ENCODE data around the gene CALR.
A peak's percentile ranks its signal among the peaks of the same experiment; 100 is the strongest.

CALR gene

DNA sequence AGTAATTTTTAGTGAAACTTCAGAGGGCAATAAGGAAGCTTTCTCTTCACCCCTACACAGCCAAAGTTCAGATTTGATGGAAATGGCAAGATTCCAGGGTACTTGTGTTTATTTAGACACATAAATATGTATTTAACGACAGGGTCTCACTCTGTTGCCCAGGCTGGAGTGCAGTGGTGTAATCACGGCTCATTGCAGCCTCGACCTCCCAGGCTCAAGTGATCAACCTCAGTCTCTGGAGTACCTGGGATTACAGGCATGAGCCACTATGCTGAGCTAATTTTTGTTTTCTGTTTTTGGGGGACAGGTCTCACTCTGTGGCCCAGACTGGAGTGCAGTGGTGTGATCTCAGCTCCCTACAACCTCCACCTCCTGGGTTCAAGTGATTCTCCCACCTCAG is 17.4 kb upstream of the CALR start:
- TF ChIP-seq, protein P1, sequence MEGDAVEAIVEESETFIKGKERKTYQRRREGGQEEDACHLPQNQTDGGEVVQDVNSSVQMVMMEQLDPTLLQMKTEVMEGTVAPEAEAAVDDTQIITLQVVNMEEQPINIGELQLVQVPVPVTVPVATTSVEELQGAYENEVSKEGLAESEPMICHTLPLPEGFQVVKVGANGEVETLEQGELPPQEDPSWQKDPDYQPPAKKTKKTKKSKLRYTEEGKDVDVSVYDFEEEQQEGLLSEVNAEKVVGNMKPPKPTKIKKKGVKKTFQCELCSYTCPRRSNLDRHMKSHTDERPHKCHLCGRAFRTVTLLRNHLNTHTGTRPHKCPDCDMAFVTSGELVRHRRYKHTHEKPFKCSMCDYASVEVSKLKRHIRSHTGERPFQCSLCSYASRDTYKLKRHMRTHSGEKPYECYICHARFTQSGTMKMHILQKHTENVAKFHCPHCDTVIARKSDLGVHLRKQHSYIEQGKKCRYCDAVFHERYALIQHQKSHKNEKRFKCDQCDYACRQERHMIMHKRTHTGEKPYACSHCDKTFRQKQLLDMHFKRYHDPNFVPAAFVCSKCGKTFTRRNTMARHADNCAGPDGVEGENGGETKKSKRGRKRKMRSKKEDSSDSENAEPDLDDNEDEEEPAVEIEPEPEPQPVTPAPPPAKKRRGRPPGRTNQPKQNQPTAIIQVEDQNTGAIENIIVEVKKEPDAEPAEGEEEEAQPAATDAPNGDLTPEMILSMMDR (IDR thresholded peaks at IDR 0.05; ENCODE audit: extremely low read depth, insufficient read depth, missing control alignments), result no peak
- in situ Hi-C loops (cut with MboI; ENCODE audit: low pct_unique_long_range_greater_than_20kb, low sequenced_read_pairs, unreplicated experiment), result no loop called here

DNA sequence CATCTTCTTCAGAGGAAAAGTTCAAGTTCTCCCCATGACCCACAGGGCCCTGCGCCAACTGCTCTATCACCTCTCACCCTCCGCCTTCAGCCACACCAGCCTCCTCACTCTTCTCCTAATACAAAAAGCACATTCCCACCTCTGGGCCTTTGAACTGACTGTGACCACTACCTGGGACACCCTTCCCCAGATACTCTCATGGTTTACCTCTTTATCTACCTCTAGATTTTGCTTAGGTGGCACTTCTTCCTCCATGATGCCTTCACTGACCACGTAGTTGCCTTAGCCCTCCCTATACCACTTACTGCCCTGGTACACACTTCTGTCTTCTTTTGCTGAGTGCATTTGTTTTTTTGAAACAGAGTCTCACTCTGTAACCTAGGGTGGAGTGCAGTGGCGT is 15.4 kb upstream of the CALR start:
- no peak for DNase-seq (ENCODE audit: low spot score)
- TF ChIP-seq, protein P1 (IDR thresholded peaks at IDR 0.05; ENCODE audit: extremely low read depth, insufficient read depth, missing control alignments), result no peak
- in situ Hi-C loops (cut with MboI; ENCODE audit: low pct_unique_long_range_greater_than_20kb, low sequenced_read_pairs, unreplicated experiment), result no loop called here

More for the DNA sequence above, 17.4 kb upstream of the CALR start:
- no peak for DNase-seq (ENCODE audit: low spot score)

GRCh38 chr19:12924621-12925310 is 13.6 kb upstream of the CALR start:
- in situ Hi-C loops (cut with MboI; ENCODE audit: low pct_unique_long_range_greater_than_20kb, low sequenced_read_pairs, unreplicated experiment), result no loop called here
- TF ChIP-seq, protein P1 (IDR thresholded peaks at IDR 0.05; ENCODE audit: extremely low read depth, insufficient read depth, missing control alignments), result no peak
- DNase-seq (ENCODE audit: low spot score), result no peak

GRCh38 chr19:12930002-12930645 is 8.3 kb upstream of the CALR start:
- in situ Hi-C loops (cut with MboI; ENCODE audit: low pct_unique_long_range_greater_than_20kb, low sequenced_read_pairs, unreplicated experiment), result no loop called here
- TF ChIP-seq, protein P1 (IDR thresholded peaks at IDR 0.05; ENCODE audit: extremely low read depth, insufficient read depth, missing control alignments), result no peak
- DNase-seq (ENCODE audit: low spot score), result no peak

DNA sequence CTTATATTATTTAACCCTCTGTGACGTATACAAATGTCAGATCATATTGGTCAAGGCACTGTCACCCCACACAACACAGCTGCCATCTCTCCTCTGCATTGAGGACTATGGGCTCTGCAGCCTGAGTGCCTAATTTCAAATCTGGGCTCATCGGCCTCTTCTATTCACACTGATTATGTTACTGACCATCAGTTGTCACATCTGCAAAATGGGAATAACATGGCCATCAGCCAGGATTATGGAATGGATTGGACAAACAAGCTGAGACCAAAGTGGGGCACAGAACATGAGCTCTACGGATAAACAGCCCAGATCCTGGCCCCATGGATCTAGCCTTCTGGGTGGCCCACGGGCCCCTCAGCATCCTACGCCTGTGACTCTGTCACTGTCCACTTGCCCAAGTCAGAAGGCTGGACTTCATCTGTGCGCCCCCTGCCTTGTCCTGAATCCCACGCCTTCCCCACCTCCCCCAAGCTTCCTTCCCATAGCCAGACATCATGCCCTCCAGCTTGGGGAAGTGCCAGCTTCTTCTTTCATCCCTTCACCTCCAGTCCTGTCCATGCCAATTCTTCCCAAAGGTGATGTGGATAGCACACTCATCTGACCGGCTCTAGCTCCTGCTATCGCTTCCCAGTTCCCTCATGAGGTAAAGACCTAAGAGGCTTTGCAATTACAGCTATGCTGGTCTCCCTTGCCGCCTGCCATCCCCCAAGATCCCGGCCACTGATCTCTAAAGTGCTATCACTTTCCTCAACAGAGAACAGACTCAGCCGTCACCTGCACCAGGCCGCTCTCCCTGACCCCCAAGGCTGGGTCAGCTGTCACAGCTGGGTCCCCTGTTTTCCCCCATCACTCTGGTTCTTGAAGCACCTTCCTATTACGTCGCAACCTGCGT is 5.8 kb upstream of the CALR start:
- TF ChIP-seq, protein P1 (IDR thresholded peaks at IDR 0.05; ENCODE audit: extremely low read depth, insufficient read depth, missing control alignments), result no peak
- in situ Hi-C loops (cut with MboI; ENCODE audit: low pct_unique_long_range_greater_than_20kb, low sequenced_read_pairs, unreplicated experiment), result no loop called here
- DNase-seq (ENCODE audit: low spot score), result no peak

DNA sequence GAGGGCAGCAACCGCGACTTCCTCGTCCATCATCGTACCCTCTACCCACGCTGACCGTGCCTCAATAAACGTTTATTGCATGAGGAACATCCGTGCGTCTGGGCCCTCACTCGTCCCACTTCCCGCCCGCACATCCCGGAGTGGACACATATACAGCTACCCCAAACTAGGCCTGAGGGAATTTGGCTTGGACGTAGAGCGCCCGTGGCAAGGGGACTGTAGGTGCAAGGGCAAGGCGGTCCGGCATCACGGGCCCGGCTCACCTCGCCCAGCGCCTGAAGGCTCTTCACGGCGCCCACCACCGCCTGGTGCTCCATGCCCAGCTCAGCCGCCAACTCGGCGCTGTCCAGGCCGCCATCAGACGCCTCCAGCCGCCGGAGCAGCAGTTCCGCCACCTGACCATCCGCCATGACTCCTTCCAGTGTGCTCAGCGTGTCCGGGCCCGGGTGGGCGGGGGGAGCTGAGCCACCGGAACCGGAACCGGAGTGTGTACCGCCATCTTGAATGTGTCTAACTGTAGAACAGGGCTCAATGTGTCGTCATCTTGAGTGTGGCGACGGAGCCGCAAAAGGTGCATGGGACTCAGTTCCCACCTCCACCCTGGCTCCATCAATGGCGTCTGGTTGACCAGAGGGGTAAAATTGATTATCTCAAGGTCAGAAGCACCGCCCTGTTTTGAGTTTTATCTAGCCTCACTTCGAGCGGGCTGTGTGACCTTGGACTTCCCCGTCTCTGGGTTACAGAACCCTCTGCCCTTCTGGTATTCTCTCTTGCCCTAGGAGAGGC is 4.9 kb upstream of the CALR start, which contains the start of gene FARSA:
FARSA (minus strand) TSS at position 425 of the 786 bp plus-strand sequence; CDS start at position 410, 15 bp downstream.
- TF ChIP-seq, protein P1 (IDR thresholded peaks at IDR 0.05; ENCODE audit: extremely low read depth, insufficient read depth, missing control alignments), result no peak
- in situ Hi-C loops (cut with MboI; ENCODE audit: low pct_unique_long_range_greater_than_20kb, low sequenced_read_pairs, unreplicated experiment), result no loop called here
- DNase-seq (ENCODE audit: low spot score), result peak; percentile 94

Measured in GM13977 (cell line).